GM12878 (cell line): ENCODE data around the gene NAT8L. TPM values are rescaled to one million over a fixed set of nuclear protein-coding genes. Genes with fewer than 3 reads are reported as not detected.
A peak's percentile ranks its signal among the peaks of the same experiment; 100 is the strongest.

ENCODE experiments used
- ATAC-seq: fragments of 200-7000 bp; cut with Tn5 transposase; 3 replicates; pipeline ENCODE4 v1.9.1; 2020; ENCODE audit warnings: mild to moderate bottlenecking, moderate library complexity
- BruUV-seq: library from RNA; stranded (reverse); fragments of 400-500 nt; replicated peaks from 2 replicates; lab custom pipeline; 2021; lab: Mats Ljungman, UMichigan
- CTCF ChIA-PET: fragments of 300-600 bp; sonication (Branson Sonifier 250); formaldehyde crosslinking; extraction: SDS; loops from one replicate; lab custom pipeline; 2021; ENCODE audit warnings: inconsistent platforms; lab: Yijun Ruan, JAX
- POLR2A ChIA-PET: fragments of 350-600 bp; formaldehyde crosslinking; extraction: SDS; loops from one replicate; lab custom pipeline; 2021; ENCODE audit warnings: inconsistent platforms; lab: Charles Lee
- RAD21 ChIA-PET: fragments of 300-600 bp; sonication (Branson Sonifier 250); formaldehyde crosslinking; loops from one replicate; lab custom pipeline; 2023; ENCODE audit warnings: antibody characterized with exemption; ENCODE audit not compliant: unreplicated experiment; lab: Charles Lee
- SMC1A ChIA-PET: fragments of 300-600 bp; sonication (Branson Sonifier 250); formaldehyde crosslinking; loops from one replicate; lab custom pipeline; 2023; ENCODE audit not compliant: unreplicated experiment, uncharacterized antibody; lab: Charles Lee
- DNase-seq: peaks from one replicate; pipeline ENCODE4 v3.0.0-alpha.2; 2011; ENCODE audit warnings: low read depth, low spot score
- FAIRE-seq: peaks from 3 replicates; lab custom pipeline; 2011; peaks lifted over from hg19 to GRCh38; lab: Jason Lieb, UNC
- H2AFZ ChIP-seq: 2 replicates; pipeline ENCODE4 v1.6.0; 2011; ENCODE audit warnings: low read depth, low read length, control low read depth; ENCODE audit not compliant: control insufficient read depth
- H3K27ac ChIP-seq: 2 replicates; pipeline ENCODE4 v1.5.1; 2011; ENCODE audit warnings: control low read depth; ENCODE audit not compliant: control insufficient read depth, insufficient read depth
- H3K27me3 ChIP-seq, 2 experiments: replicated peaks in 1 of 2; 2 replicates each; pipeline versions ENCODE4 v1.6.0 to v1.6.1; 2011; ENCODE audit warnings: low read length in 1 of 2; ENCODE audit not compliant: control insufficient read depth in 2 of 2, insufficient read depth in 2 of 2
- H3K36me3 ChIP-seq, 2 experiments: 2 replicates each; pipeline ENCODE4 v1.5.1; 2011; ENCODE audit warnings: low read length in 1 of 2; ENCODE audit not compliant: control insufficient read depth in 2 of 2, insufficient read depth in 2 of 2
- H3K4me1 ChIP-seq: 2 replicates; pipeline ENCODE4 v1.6.1; 2011; ENCODE audit warnings: mild to moderate bottlenecking, low read length, moderate library complexity, mixed read lengths; ENCODE audit not compliant: control insufficient read depth, insufficient read depth
- H3K4me2 ChIP-seq: 2 replicates; pipeline ENCODE4 v1.6.0; 2011; ENCODE audit warnings: control low read depth; ENCODE audit not compliant: control insufficient read depth, insufficient read depth
- H3K4me3 ChIP-seq: fragments of 200-600 bp; sonication (generic); 2 replicates; pipeline ENCODE4 v1.5.1; 2016
- H3K79me2 ChIP-seq: 2 replicates; pipeline ENCODE4 v1.6.0; 2011; ENCODE audit warnings: low read length; ENCODE audit not compliant: control insufficient read depth, insufficient read depth
- H3K9ac ChIP-seq: 2 replicates; pipeline ENCODE4 v1.8.0; 2011; ENCODE audit warnings: low read length, control low read depth, mixed read lengths; ENCODE audit not compliant: control insufficient read depth, insufficient read depth
- H3K9me3 ChIP-seq: replicated peaks from 3 replicates; pipeline ENCODE4 v1.5.1; 2011; ENCODE audit warnings: mild to moderate bottlenecking, low read length; ENCODE audit not compliant: control insufficient read depth, insufficient read depth
- H4K20me1 ChIP-seq: 2 replicates; pipeline ENCODE4 v1.6.0; 2011; ENCODE audit not compliant: control insufficient read depth, insufficient read depth
- ATF7 ChIP-seq: fragments of 450-650 bp; IDR thresholded peaks from 2 replicates; pipeline ENCODE4 v1.6.1; 2016; ENCODE audit warnings: low read depth, mild to moderate bottlenecking
- HDAC6 ChIP-seq: fragments of 200-600 bp; sonication (generic); IDR thresholded peaks from one replicate; pipeline ENCODE4 v1.8.0; 2017; ENCODE audit warnings: antibody characterized with exemption; ENCODE audit not compliant: unreplicated experiment
- IKZF1 ChIP-seq: fragments of 450-650 bp; conservative IDR thresholded peaks from 2 replicates; pipeline ENCODE4 v1.6.1; 2017; ENCODE audit warnings: antibody characterized with exemption, mild to moderate bottlenecking
- MYC ChIP-seq: IDR thresholded peaks from 2 replicates; pipeline ENCODE4 v1.6.1; 2011; ENCODE audit warnings: mild to moderate bottlenecking, low read length, moderate library complexity, inconsistent platforms; ENCODE audit not compliant: insufficient read depth, insufficient replicate concordance, insufficient read length, severe bottlenecking
- RB1 ChIP-seq: fragments of 450-650 bp; formaldehyde crosslinking; IDR thresholded peaks from 2 replicates; pipeline ENCODE4 v1.6.1; 2017; ENCODE audit warnings: mild to moderate bottlenecking, borderline replicate concordance
- SMC3 ChIP-seq: IDR thresholded peaks from 2 replicates; pipeline ENCODE4 v1.6.1; 2011; ENCODE audit warnings: low read length, improper control_type of control experiment, borderline replicate concordance
- SRF ChIP-seq, 2 experiments: IDR thresholded peaks; 2 replicates each; pipeline ENCODE4 v1.6.1; 2011; ENCODE audit warnings: low read depth in 2 of 2, low read length in 2 of 2, mild to moderate bottlenecking in 1 of 2, moderate library complexity in 1 of 2
- SUPT20H ChIP-seq: IDR thresholded peaks from 2 replicates; pipeline ENCODE4 v1.6.1; 2011; ENCODE audit warnings: low read depth, mild to moderate bottlenecking, low read length, moderate library complexity, borderline replicate concordance; ENCODE audit not compliant: control insufficient read depth
- YBX1 ChIP-seq: fragments of 450-650 bp; IDR thresholded peaks from 2 replicates; pipeline ENCODE4 v1.6.1; 2016; ENCODE audit warnings: antibody characterized with exemption
- ZZZ3 ChIP-seq: IDR thresholded peaks from 2 replicates; pipeline ENCODE4 v1.6.1; 2011; ENCODE audit warnings: low read depth; ENCODE audit not compliant: control insufficient read depth, insufficient read length
- WGBS: methylation state at CpG from one replicate; pipeline ENCODE4 v1.1.6; 2016; ENCODE audit warnings: low lambda C conversion rate; ENCODE audit not compliant: insufficient replicate concordance, insufficient coverage; ENCODE audit errors: missing lambda C conversion rate; 5-methylcytosine and 5-hydroxymethylcytosine counted together
- in situ Hi-C: fragments of 300-500 bp; cut with MboI; formaldehyde crosslinking; loops from 9 replicates; pipeline ENCODE4 v1.14.3; 2018; ENCODE audit warnings: mixed read lengths
- intact Hi-C: fragments of 100-400 bp; cut with micrococcal nuclease; formaldehyde crosslinking; loops from one replicate; pipeline ENCODE4 v1.14.2; 2022; ENCODE audit not compliant: unreplicated experiment
- polyA plus RNA-seq, 11 experiments: library from polyadenylated mRNA; depleted of rRNA in 4 of 11; unstranded in 6 of 11; stranded (reverse) in 5 of 11; fragments of >200 nt; fragmentation: Nextera tagmentation in 4 of 11; fragmentation: Illumina TruSeq in 1 of 11; extraction: Ambion mirVana in 4 of 11; extraction: Trizol in 1 of 11; gene quantifications; 1 replicate in 1 of 11; 2 replicates in 10 of 11; pipeline versions ENCODE4 v1.2.1 to v1.2.3, GENCODE V29; 2011 to 2016; ENCODE audit warnings: inconsistent platforms in 2 of 11, missing spikeins in 2 of 11, low read depth in 1 of 11
- total RNA-seq, 4 experiments: library from RNA; depleted of rRNA in 3 of 4; stranded (reverse); fragments of >200 nt in 3 of 4; fragmentation: Illumina TruSeq in 1 of 4; extraction: Trizol in 1 of 4; gene quantifications; 2 replicates each; pipeline versions ENCODE4 v1.2.1 to v1.2.3, GENCODE V29; 2013 to 2021
- TF ChIP-seq, protein P1 (sequence below): IDR thresholded peaks from 2 replicates; pipeline ENCODE4 v1.6.1; 2011; ENCODE audit warnings: mild to moderate bottlenecking, low read depth, low read length, moderate library complexity; ENCODE audit not compliant: insufficient replicate concordance
- TF ChIP-seq, protein P2 (sequence below): fragments of 150-350 bp; IDR thresholded peaks from 2 replicates; pipeline ENCODE4 v1.6.1; 2016; ENCODE audit warnings: low read depth, low read length
- TF ChIP-seq, protein P3 (sequence below): IDR thresholded peaks from 2 replicates; pipeline ENCODE4 v1.6.1; 2012; ENCODE audit warnings: low read depth, low read length, improper control_type of control experiment
- TF ChIP-seq, protein P4 (sequence below): IDR thresholded peaks from 2 replicates; pipeline ENCODE4 v1.6.1; 2011; ENCODE audit warnings: borderline replicate concordance, low read depth, mild to moderate bottlenecking, moderate library complexity, low read length; ENCODE audit not compliant: insufficient read depth, poor library complexity, severe bottlenecking

NAT8L gene
- total and polyA plus RNA-seq, 10 of the 15 experiments (the other 5 are each of a cell fraction or from before 2014, with no cell fraction given), result 0.01 to 0.31 (median 0.11) TPM; not detected in 5

DNA sequence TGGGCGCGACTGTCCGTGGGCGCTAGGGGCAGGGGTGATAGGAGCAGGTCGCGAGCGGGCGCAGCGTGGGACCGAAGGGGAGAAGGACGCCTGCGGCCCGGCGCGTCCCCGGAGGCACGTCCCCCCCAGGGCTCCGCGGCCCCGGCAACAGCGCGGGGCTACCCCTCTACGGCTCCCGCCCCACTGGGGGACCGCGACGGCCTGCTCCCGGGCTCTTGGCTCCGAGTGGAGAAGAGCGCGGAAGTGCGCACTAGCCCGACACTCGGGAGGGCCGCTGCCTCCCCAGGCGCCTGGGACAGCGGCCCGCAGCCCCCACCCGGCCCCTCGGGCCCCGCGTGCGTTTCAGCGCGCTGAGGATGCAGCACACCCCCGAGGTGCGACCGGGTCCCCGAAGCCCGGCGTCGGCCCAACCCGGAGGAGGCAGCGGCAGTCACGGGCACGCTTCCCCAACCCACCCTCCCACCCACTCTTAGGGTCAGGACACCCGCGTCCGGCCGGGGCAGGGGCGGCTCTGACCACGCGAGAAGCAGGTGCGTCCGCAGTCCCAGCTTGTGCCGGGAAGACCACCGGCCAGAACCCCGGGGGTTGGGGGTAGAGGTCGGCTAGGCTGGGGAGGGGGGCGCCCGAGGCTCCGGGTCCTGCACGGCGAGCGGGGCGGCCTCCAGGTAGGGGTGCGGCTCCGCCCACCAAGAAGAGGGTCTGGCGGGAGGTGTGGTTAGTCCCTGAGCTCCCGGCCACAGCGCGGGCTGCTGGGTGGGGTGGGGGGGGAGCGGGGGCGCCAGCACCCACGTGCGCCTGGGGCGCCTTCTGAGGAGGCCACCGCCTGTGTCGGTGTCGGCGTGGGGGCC, 18.5 kb upstream of the NAT8L start:
- Histone ChIP-seq H3K79me2 (no peaks in the 10 kb centered on the region), H3K27me3 (peaks cover 3 to 4% of the 10 kb centered on the region in 2 experiments; a peak in 3 of 4 replicates), H3K9me3 (no peaks in the 10 kb centered on the region), H4K20me1 (no peaks in the 10 kb centered on the region), H3K4me3 (peak overlapping the region; percentile 87; the same call in 1 of the 2 replicates), H3K4me2 (peak overlapping the region; percentile 94), H3K27ac (no peak overlapping the region), H3K4me1 (peaks cover 8% of the 10 kb centered on the region; the same call in 1 of the 2 replicates), H2AFZ (no peak overlapping the region), H3K9ac (no peak overlapping the region), H3K36me3 (no peaks in the 10 kb centered on the region)
- no peak for DNase-seq
- ChIA-PET RAD21 (interaction anchor here (0.6 to 1.1 kb wide), 2 partner anchors 98 to 164 kb away, joined by 3 read pairs; no protein-coding TSS in a partner anchor), CTCF (no interaction called here), SMC1A (interaction anchor here (0.6 kb wide), 1 partner anchor 157 kb away, joined by 3 read pairs; no protein-coding TSS in a partner anchor), POLR2A (no interaction called here)
- in situ Hi-C loops, result no loop called here
- intact Hi-C loops, result no loop called here
- BruUV-seq, result no TSS peak
- no peak for ATAC-seq
- FAIRE-seq, result no peak
- 10% methylated on average over 62 of the region's 91 CpGs for WGBS
- TF ChIP-seq HDAC6, result no peak
- TF ChIP-seq, protein P1, sequence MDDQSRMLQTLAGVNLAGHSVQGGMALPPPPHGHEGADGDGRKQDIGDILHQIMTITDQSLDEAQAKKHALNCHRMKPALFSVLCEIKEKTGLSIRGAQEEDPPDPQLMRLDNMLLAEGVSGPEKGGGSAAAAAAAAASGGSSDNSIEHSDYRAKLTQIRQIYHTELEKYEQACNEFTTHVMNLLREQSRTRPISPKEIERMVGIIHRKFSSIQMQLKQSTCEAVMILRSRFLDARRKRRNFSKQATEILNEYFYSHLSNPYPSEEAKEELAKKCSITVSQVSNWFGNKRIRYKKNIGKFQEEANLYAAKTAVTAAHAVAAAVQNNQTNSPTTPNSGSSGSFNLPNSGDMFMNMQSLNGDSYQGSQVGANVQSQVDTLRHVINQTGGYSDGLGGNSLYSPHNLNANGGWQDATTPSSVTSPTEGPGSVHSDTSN, result no peak
- TF ChIP-seq, protein P2, sequence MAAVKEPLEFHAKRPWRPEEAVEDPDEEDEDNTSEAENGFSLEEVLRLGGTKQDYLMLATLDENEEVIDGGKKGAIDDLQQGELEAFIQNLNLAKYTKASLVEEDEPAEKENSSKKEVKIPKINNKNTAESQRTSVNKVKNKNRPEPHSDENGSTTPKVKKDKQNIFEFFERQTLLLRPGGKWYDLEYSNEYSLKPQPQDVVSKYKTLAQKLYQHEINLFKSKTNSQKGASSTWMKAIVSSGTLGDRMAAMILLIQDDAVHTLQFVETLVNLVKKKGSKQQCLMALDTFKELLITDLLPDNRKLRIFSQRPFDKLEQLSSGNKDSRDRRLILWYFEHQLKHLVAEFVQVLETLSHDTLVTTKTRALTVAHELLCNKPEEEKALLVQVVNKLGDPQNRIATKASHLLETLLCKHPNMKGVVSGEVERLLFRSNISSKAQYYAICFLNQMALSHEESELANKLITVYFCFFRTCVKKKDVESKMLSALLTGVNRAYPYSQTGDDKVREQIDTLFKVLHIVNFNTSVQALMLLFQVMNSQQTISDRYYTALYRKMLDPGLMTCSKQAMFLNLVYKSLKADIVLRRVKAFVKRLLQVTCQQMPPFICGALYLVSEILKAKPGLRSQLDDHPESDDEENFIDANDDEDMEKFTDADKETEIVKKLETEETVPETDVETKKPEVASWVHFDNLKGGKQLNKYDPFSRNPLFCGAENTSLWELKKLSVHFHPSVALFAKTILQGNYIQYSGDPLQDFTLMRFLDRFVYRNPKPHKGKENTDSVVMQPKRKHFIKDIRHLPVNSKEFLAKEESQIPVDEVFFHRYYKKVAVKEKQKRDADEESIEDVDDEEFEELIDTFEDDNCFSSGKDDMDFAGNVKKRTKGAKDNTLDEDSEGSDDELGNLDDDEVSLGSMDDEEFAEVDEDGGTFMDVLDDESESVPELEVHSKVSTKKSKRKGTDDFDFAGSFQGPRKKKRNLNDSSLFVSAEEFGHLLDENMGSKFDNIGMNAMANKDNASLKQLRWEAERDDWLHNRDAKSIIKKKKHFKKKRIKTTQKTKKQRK, result no peak
- no peak for TF ChIP-seq SMC3
- no peak for TF ChIP-seq MYC
- no peak for TF ChIP-seq SUPT20H
- TF ChIP-seq IKZF1, result no peak
- TF ChIP-seq SRF (IDR thresholded peaks at IDR 0.05; ENCODE audit: low read depth in 2 of 2, low read length in 2 of 2), result no peak
- TF ChIP-seq, protein P3, sequence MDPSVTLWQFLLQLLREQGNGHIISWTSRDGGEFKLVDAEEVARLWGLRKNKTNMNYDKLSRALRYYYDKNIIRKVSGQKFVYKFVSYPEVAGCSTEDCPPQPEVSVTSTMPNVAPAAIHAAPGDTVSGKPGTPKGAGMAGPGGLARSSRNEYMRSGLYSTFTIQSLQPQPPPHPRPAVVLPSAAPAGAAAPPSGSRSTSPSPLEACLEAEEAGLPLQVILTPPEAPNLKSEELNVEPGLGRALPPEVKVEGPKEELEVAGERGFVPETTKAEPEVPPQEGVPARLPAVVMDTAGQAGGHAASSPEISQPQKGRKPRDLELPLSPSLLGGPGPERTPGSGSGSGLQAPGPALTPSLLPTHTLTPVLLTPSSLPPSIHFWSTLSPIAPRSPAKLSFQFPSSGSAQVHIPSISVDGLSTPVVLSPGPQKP, result no peak
- no peak for TF ChIP-seq ZZZ3
- TF ChIP-seq YBX1, result no peak
- TF ChIP-seq RB1, result no peak
- TF ChIP-seq, protein P4, sequence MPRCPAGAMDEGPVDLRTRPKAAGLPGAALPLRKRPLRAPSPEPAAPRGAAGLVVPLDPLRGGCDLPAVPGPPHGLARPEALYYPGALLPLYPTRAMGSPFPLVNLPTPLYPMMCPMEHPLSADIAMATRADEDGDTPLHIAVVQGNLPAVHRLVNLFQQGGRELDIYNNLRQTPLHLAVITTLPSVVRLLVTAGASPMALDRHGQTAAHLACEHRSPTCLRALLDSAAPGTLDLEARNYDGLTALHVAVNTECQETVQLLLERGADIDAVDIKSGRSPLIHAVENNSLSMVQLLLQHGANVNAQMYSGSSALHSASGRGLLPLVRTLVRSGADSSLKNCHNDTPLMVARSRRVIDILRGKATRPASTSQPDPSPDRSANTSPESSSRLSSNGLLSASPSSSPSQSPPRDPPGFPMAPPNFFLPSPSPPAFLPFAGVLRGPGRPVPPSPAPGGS, result no peak
- no peak for TF ChIP-seq ATF7
